ENCODE data around the gene SPATA13.

The SPATA13 gene

GRCh38 chr13:24168392-24168750, 7.9 kb downstream of the SPATA13 start:
- DNase-seq: no peak

GRCh38 chr13:24168979-24169378, 8.5 kb downstream of the SPATA13 start:
- DNase-seq: no peak

- no peak for DNase-seq
Measured at GRCh38 chr13:24172071-24172470, 11.6 kb downstream of the SPATA13 start.

GRCh38 chr13:24173795-24174194, 13.3 kb downstream of the SPATA13 start:
- no peak for DNase-seq

DNA sequence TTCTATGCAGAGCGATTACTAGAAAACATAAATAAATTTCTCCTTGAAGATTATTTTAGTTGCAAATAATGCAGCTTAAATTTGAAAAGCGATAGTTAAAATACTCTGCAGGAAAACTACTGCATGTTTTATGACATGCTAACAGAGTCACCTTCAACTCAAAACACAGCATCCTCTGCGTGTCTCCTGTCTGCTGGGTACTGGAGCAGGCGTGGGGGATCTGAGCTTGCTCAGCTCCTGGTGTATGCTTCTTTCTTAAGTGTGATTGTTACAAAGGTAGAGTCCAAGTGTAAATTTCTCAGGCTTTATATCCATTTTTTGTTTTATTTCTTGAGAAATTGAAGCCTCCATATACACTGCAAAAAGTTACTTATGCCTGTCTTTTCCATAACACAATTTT, 15.3 kb downstream of the SPATA13 start:
- no peak for DNase-seq

DNA sequence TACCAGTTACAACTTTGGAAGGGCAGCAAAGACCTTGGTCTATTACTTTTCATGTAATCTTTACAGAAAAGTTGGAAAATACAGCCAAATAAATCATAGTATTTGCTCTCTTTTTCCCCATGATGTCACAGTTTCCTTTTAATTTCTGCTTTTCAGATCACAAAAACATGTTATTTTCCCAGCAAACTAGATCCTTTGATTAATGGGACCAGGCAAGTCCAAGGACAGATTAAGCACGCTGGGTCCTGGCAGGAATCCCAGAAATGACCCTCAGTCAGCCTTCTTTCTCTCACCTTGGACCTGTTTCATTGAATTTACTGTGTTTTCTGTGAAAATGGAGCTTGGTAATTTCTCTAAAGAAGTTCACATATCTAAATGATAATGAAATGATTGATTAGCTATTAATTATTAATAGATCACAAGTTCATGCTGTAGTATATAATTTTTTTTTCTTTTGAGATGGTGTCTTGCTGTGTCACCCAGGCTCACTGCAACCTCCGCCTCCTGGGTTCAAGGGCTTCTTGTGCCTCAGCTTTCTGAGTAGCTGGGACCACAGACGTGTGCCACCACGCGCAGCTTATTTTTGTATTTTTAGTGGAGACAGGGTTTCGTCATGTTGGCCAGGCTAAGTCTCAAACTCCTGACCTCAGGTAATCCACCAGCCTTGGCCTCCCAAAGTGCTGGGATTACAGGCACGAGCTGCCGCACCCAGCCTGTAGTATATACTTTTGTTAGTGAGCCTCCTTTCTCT, 16.0 kb downstream of the SPATA13 start:
- no peak for DNase-seq

- no peak for DNase-seq
Measured at GRCh38 chr13:24178847-24179485, 18.4 kb downstream of the SPATA13 start.

DNA sequence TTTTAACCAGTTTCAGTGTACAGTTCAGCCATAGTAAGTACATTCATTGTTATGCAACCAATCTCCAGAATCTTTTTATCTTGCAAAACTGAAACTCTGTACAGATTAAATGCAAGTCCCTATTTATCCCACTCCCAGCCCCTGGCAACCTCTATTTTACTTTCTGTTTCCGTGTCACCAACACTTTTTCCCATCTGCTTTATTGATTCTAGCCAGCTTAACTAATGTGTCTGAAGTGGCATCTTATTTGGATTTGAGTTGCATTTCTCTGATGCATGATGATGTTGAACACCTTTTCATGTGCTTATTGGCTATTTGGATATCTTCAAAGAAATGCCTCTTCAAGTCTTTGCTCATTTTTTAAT, 18.9 kb downstream of the SPATA13 start:
- DNase-seq: no peak

GRCh38 chr13:24180750-24181377, 20.3 kb downstream of the SPATA13 start:
- no peak for DNase-seq

DNA sequence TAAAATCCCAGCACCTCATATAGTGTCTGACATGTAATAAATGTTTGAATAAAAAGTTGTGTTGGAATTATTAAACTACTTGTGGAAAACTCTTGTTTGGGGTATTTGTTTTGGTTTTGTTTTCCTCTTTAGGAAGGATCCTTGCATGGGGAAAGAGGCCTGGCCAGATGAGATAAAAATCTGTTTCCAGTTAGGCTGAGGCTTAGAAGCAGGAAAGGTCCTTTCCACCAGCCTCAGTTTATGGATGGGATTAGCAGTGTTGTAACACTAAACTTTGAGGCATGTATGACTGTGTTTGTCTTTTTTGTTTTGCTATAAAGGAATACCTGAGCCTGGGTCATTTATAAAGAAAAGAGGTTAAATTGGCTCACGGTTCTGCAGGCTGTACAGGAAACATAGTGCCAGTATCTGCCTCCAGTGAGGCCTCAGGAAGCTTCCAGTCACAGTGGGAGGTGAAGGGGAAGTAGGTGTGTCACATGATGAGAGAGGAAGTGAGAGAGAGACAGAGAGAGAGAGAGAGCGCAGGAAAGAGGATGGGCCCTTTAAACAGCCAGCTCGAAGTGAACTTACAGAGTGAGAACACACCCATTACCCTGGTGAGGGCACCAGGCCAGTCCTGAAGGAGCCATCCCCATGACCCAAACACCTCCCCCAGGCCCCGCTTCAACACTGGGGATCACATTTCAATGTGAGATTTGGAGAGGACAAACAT, 21.6 kb downstream of the SPATA13 start:
- DNase-seq: no peak

- no peak for DNase-seq
Measured at GRCh38 chr13:24182703-24183081, 22.2 kb downstream of the SPATA13 start.

DNA sequence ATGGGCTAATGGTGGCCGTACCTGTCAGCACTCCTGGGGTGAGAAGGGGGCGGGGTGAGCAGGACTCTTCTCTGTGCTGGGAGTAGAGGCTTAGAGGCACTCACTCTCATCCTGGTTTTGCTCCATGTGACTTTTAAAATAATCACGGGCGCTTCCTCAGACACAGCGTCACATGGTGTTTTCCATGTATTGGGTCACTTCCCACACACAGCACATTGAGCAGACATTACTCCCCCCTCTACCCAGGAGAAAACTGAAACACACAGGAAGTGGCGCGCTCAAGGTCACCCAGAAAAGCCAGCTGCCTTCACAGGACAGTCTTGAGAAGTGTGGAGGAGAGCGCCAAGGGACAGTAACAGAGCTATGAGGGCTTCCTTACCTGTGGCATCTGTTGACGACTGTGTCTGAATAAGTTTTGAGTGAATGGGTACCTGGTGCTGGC, 23.2 kb downstream of the SPATA13 start:
- no peak for DNase-seq

- no peak for DNase-seq
Measured at GRCh38 chr13:24184265-24184841, 23.8 kb downstream of the SPATA13 start.

DNA sequence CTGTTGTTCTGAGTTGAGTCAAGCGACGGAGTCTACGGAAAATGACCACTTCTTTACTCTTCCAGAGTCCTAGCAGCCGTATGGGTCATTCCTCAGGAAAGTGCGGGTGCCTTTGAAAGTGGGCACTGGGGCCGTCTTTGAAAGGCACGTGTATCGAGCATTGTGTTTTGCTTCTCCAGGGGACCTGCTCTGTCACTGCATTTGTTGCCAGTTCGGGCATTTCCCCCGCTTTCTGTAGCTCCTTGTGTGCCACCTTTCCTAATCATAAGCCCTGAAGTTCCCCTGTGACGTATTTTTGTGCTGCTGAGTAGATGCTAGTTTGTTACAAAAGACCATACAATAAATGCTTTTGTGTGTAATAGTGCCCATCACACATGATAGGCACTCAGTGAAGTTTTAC, 24.4 kb downstream of the SPATA13 start:
- DNase-seq: no peak

GRCh38 chr13:24185591-24186232, 25.2 kb downstream of the SPATA13 start:
- DNase-seq: no peak

- no peak for DNase-seq
Measured at GRCh38 chr13:24187185-24187584, 26.7 kb downstream of the SPATA13 start.

DNA sequence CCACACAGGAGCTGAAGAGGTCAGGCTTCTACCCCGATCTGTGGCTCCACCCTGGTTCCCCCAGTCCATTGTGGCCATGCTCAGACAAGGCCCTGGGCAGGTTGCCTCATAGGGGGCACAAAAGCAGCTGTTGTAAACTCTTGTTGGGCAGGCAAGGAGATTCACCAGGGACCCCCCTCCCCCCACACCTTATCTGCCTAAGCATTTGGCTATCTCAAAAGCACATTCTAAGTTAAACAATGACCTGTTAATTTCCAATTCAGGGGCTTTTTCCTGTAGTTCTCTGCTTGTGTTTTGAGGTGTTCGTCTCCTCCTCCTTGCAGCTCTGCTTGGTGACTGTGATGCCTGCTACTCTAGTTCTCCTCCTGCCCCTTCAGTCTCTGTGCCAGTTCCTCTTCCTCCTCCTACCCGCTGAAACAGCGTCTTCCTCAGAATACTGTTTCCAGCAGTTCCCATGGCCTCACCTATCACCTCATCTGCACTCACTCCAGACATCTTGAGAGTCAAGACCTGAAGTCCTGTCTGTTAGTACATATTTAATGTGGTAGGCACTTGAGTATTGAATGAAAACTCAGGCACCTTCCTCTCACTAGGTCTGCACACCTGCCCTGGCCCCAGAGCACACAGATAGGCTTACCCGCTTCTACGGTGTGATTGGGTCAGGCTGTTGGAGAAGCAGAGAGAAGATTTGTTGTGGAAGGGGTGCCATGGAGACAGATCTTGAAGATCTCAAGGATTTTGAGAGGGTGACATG, 31.7 kb downstream of the SPATA13 start:
- DNase-seq: no peak

DNA sequence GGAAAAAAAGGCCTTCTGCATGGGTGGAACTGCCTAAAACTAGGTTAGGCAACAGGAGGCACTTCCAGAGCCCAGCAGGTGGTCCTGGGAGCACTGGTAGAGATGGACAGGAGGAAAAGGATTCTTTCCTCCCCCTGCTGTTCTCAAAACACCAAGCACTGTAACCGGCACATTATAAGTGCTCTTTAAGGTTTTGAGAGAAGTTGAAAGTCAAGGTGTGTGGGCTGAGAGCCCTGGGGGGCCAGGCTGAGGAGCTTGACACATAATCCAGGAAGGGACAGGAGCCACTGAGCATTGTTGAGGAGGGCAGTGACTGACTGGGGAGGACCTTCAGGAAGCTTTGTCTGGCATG, 32.3 kb downstream of the SPATA13 start:
- DNase-seq: no peak

DNA sequence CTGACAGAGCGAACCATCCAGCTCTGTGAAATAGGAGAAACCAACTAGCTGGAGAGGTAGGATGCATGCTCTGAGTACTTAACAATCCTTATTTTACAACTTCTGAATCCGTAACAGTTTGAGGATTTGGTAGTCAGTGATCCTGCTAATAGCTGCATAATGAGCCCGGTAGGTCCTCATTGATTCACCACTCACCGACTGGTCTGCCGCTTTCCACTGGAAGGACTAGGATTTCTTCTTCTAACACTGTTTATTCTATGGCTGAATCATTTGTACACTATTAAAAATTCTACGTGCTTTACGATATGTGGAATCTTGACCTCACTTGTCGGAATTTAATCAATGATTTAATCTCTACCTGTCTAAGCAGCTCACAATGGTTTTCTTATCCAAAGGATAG, 33.9 kb downstream of the SPATA13 start:
- DNase-seq: no peak

DNA sequence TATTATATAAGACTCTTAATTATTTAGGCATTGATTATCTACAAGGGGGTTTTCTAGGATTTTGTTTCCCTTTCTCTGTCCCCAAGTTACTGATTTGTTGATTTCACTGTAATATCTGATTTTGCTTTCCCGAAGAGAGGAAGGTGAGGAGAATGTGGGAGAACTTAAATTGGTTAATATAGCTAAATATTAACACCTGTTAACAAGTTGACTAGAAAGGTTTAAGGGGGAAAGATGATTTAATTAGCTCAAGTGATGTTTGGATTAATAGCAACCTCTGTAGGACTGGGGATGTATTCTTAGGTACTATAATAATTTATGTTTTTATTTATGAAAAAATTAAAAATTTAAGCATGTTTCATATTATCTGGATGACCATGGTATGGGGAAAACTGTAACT, 35.1 kb downstream of the SPATA13 start:
- DNase-seq: no peak

DNA sequence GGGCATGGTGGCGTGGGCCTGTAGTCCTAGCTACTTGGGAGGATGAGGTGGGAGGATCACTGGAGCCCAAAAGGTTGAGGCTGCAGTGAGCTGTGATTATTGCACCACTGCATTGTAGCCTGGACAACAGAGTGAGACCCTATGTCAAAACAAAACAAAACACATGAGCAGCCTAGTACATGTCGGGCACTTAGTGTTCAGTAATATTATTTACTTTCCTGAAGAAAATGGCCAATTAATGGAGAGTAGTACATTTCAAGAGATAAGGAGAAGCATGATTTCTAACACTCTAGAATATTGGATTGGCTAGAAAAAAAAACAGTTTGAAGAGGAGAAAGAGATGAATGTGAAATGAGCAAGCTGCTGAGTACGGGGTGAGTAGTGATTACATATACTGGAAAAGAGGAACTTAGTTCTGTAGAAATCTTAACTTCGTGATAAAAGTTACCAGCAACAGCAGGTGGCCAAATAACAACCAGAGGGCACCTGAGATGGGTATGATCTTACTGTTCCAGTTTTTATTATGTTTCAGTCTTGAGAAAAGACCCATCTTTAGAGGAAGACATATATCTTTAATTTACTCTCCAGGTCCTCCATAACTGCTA, 36.2 kb downstream of the SPATA13 start:
- no peak for DNase-seq

DNA sequence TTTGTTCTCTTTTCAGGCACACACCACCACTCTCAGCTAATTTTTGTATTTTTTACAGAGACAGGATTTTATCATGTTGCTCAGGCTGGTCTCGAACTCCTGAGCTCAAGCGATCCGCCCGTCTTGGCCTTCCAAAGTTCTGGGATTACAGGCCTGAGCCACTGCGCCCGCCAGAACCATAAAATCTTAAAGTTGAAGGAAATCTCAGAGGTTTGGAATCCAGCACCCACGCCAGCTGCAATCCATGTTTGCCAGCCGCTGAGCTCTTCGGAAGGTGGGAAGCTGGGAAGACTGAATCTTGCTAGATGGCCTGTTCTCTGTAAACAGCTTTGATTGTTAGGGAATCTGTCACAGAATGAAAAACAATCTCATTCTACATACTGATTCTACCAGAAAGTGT, 38.5 kb downstream of the SPATA13 start:
- DNase-seq: no peak

All from activated effector memory CD4-positive, alpha-beta T cell treated with Interleukin-2 at 50 U/mL for 16 hours (primary cell).